Measurements from ENCODE around the gene ANXA3.
A peak's percentile ranks its signal among the peaks of the same experiment; 100 is the strongest.

Gene ANXA3

GRCh38 chr4:78613522-78614321 is 62.2 kb downstream of the ANXA3 start:
- FAIRE-seq, result no peak

GRCh38 chr4:78616046-78616498 is 64.5 kb downstream of the ANXA3 start:
- no peak for FAIRE-seq

GRCh38 chr4:78618436-78618835 is 66.9 kb downstream of the ANXA3 start:
- FAIRE-seq, result no peak

GRCh38 chr4:78621395-78621794 is 69.8 kb downstream of the ANXA3 start:
- no peak for FAIRE-seq

- no peak for FAIRE-seq
Observed at GRCh38 chr4:78622253-78622979, 70.8 kb downstream of the ANXA3 start.

GRCh38 chr4:78624048-78624447 is 72.5 kb downstream of the ANXA3 start:
- no peak for FAIRE-seq

- FAIRE-seq, result no peak
Observed at GRCh38 chr4:78625073-78625472, 73.5 kb downstream of the ANXA3 start.

- no peak for FAIRE-seq
Observed at GRCh38 chr4:78627046-78627965, 75.7 kb downstream of the ANXA3 start.

- no peak for FAIRE-seq
Observed at GRCh38 chr4:78627966-78628678, 76.6 kb downstream of the ANXA3 start.

GRCh38 chr4:78629991-78630541 is 78.5 kb downstream of the ANXA3 start:
- no peak for FAIRE-seq

- FAIRE-seq, result no peak
Observed at GRCh38 chr4:78630615-78631014, 79.0 kb downstream of the ANXA3 start.

GRCh38 chr4:78634011-78634664 is 82.6 kb downstream of the ANXA3 start:
- no peak for FAIRE-seq

- no peak for FAIRE-seq
Observed at GRCh38 chr4:78638337-78639172, 87.0 kb downstream of the ANXA3 start.

GRCh38 chr4:78640714-78641113 is 89.1 kb downstream of the ANXA3 start:
- no peak for FAIRE-seq

- no peak for FAIRE-seq
Observed at GRCh38 chr4:78642934-78643333, 91.4 kb downstream of the ANXA3 start.

GRCh38 chr4:78644063-78644691 is 92.6 kb downstream of the ANXA3 start:
- FAIRE-seq, result no peak

- peak; percentile 71 for FAIRE-seq
Observed at GRCh38 chr4:78644744-78645330, 93.3 kb downstream of the ANXA3 start.

- FAIRE-seq, result no peak
Observed at GRCh38 chr4:78645853-78646757, 94.5 kb downstream of the ANXA3 start.

GRCh38 chr4:78647272-78647671 is 95.7 kb downstream of the ANXA3 start:
- no peak for FAIRE-seq

Data from TTC549 (cell line).